ENCODE results near the gene SAMD4A. TPM values are rescaled to one million over a fixed set of nuclear protein-coding genes. Genes with fewer than 3 reads are reported as not detected.
A peak's percentile ranks its signal among the peaks of the same experiment; 100 is the strongest.
"Not testable (repeated sequence)": the region's sequence is repeated elsewhere in the genome, so short reads cannot be mapped to it uniquely, and the experiment has no call there.

SAMD4A gene
- total RNA-seq, 1 donor from 2014 or later, result 26.4 TPM

DNA sequence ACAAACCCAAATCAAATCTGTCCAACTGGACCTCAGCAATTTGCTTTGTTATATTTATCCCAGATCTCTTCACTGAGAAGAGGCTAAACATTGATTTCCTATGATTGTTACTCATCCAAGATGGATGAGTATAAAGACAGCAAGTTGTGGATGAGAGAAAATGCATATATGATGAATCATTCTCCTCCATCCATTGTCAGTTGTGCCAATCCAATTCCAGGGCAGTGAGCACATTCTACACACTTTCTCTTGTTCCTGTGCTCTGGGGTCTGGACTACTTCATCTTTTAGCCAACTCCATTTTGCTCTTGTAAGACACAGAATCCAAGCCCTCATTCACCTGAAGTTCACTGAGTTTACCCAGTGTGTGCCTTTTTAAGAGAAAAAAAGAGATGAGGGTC, 230.0 kb downstream of the SAMD4A start:
- no peak for DNase-seq (ENCODE audit: low read depth, low spot score)

DNA sequence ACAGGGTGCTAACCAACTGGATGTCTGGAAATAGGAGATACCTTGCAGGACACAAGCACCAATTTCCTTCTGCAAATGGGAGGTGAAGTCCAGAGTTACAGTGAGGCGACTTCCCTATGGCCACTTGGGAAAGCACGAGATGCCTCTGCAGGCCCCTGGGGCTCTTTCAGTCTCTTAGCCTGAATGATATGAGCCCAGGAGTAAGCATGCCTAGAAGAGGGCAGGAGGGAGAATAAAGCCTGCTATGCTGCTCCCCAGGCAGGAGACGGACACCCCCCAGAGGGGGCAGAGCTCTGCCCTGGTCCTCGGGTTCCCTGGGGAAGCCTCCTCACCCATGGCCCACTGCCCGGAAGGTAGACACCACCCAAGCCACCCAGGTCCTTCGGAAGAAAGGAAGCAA, 230.6 kb downstream of the SAMD4A start:
- no peak for DNase-seq (ENCODE audit: low read depth, low spot score)

DNA sequence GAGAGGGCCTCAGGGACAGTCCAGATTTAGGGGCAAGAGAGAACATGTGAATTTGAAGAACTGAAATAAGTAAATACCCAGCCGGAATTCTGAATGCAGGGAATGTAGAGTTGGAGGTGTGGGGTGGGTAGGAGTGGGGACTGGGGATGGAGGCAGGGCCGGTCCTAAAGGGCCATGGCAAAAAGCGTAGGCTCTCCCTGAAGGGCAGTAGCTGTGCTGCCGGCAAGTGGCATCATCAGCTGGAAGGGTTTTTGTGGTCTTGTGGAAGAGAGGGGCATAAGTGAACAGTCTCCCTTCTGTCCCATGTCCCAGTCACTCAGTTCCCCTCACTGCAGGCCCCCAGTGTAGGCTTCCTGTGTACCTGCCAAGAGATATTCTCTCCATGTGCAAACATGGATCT, 231.1 kb downstream of the SAMD4A start:
- DNase-seq (ENCODE audit: low read depth, low spot score), result no peak

DNA sequence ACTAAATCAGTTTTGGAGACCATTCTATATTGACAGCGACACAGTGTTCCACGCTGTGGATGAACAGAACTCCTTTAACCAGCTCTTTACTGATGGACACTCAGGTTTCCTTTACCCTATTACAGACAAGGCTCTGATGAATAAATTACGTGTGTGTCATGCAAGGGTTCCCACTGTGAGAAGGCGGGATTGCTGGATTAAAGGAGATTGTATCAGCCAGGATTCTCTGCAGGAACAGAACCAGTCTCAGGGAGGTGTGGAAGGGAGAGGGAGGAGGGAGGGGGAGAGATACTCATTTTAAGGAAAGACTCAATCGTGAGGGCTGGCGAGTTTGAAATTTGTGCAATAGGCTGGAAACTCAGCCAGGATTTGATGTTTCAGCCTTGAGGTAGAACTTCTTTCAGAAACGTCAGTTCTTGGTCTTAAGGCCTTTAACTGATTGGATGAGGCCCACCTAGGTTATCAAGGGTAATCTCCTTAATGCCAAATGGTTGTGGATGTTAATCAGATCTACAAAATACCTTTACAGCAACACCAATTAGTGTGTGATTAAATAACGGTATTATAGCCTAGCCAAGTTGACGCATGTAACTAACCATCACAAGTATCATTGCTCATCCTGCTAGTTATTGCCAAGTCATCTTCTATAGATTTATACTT, 231.7 kb downstream of the SAMD4A start:
- DNase-seq (ENCODE audit: low read depth, low spot score), result no peak

DNA sequence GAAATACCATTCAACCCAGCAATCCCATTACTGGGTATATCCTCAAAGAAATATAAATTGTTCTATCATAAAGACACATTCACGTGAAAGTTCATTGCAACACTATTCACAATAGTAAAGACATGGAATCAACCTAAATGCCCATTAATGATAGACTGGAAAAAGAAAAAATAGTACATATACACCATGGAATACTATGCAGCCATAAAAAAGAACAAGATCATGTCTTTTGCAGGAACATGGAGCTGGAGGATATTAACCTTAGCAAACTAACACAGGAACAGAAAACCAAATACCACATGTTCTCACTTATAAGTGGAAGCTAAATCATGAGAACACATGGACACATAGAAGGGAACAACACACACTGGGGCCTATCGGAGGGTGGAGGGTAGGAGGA, 234.6 kb downstream of the SAMD4A start:
- DNase-seq (ENCODE audit: low read depth, low spot score), result not testable (repeated sequence)

DNA sequence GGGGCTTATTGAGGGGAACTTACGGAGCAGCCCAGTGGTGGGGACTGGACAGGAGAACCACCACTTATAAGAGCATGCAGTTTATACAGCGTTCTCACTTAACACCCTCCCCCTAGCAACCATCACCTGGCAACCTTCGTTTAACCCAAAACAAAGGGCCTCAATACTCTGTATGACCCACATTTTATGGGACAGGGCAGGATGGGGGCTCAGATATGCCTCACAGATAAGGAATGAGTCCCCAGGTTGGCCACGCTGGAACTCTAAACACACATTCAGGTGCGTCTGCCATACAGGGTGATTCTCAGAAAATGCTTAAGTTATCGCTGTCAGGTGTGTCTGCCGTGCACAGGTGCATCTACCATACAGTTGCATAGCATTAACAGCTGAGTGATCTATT, 236.5 kb downstream of the SAMD4A start:
- no peak for DNase-seq (ENCODE audit: low read depth, low spot score)

DNA sequence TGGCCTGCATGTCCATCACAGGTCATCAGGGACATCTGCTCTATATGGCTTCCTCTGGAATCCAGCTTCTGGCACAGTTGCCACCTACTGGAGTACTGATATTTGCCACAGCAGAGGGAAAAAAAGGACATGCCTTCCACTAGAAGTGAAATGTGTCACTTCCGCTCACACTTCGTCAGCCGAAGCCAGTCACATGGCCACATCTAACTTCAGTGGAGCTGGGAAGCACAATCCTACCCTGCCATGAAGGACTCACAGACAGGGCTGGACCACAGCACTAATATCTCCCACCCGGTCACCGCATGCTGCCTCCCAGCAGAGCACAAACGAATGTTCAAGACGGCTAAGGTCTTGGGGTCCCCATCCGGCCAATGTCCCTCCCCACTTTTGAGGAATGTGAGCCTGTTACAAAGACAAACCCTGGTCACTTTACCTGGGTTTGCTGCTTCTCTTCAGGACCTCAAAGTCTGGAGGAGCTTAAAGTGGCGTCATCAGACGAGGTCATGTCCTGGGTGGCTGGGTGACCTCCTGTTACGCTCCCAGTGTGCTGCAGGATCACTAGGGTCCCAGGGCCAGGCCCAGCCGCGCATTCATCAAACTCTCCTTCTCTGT, 237.1 kb downstream of the SAMD4A start:
- DNase-seq (ENCODE audit: low read depth, low spot score), result no peak

DNA sequence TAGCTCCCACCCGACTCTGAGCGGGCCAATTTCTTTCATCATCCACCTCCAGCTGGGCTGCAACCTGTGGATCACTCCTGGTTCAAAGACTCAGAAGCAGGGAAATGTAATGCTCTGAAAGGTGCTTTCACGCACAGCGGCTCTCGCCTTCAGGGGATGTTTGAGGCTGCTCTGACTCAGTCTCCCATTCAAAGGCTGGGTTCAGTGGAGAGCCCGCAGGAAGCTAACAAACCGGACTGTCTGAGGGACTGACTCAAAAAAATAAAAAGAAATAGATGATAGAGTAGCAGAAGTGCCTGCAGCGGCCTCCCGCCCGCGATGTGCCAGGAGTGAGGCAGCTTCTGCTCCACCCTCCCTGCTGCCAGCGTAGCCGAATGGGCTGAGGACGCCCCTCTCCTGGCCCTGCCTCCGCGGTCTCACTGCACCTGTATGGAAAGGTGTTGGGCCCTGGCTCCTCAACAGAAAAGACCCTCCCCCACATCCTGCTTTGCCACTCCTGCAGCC, 237.7 kb downstream of the SAMD4A start:
- no peak for DNase-seq (ENCODE audit: low read depth, low spot score)

DNA sequence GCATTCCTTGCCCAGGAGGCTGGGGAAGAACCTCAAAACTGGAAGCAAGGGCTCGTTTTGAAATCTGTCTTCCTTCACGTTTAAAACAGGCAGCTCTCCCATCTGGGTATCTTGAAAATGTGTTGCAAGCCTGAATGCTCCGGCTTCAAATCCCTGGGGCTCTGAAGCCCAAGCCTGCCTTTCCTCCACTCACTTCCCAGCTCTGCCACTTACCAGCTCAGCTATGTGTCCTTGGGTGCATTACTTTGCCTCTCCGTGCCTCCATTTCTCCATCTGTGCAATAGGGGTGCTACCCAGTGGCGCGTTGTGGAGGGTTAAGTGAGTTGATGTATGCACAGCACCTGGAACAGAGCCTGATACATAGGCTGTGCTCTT, 238.1 kb downstream of the SAMD4A start:
- no peak for DNase-seq (ENCODE audit: low read depth, low spot score)

DNA sequence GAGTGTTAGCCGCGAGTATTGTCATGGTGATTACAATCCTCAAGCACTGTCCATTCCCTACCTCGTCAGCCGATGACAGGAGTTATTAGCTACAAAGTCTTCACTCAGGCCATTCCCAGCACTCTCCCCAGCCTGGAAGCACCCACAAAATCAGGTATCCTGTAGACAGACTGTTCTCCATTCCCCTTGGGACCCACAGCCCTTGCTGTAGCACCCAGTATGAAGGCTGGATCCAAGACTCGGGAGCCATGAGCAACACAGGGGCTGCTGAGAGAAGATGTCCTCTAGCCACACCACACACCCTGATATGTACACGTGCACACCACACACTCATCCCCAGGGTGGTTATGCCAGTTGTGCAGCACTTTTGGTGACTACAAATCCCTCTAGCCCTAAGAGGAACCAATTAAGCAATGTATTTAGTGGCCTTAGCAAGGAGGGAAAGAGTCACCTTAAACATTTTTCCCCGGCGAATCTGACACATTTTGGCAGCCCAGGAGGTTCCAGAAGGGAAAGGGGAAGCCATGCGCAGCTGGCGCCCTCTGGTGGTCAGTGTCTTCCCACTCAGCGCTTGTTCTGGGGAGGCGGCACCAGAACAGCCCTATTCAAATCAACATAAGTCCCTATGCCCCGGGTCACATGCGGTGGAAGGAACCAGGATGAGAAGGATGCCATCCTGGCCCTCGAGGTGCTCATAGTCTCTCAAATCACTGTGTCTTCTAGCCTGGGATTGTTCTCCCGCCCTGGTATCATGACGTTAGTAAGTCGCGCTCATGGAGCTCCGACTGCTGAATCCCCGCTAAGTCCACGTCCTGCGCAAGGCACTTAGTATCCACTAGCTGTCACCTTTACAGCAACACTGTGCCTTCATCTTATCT, 238.8 kb downstream of the SAMD4A start:
- peak; percentile 36 for DNase-seq (ENCODE audit: low read depth, low spot score)

DNA sequence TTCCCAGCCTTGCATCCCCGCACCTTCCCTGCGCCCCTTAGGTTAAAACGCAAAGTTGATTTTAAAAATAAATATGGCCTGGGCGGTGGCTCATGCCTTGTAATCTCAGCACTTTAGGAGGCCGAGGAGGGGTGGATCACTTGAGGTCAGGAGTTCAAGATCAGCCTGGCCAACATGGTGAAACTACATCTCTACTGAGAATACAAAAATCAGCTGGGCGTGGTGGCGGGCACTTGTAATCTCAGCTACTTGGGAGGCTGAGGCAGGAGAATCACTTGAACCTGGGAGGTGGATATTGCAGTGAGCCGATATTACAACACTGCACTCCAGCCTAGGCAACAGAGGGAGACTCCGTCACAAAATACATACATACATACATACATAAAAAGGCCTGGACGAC, 239.7 kb downstream of the SAMD4A start:
- no peak for DNase-seq (ENCODE audit: low read depth, low spot score)

DNA sequence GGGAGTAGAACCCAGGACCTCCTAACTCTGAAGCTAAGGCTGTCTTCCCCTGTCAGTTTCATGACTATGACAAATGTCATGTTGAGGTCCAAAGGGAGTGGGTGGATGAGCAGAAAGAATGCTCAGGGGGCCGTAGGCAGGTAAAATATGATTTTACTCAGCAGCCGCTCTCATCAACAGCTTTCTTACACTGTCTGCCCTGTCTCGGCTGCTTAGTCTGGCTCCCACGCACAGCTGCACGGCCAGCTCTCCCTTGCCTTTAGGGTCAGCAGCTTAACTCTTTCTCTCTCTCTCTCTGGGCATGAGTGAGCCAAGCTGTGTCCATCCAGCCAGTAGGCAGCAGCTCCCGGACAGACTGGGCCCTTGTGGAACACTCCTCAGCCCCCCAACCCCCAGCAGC, 240.5 kb downstream of the SAMD4A start:
- no peak for DNase-seq (ENCODE audit: low read depth, low spot score)

DNA sequence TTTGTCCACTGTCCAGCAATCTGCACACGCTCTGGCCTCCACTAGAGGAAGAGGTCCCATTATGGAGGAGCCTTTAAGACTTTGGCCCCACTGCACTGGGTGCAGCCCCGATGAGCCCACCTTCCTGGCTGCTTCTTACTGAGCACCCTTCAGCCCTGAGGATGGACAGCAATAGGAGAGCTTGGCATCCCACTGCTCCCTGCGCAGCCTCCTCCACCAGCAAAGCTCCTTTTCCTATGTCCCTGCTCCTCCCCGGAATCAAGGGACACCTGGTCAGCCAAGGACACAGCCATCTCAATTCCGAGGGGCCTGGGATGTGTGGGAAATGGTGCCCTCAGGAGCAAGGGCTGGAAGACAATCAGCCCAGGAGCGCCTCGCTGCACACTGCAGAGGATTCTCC, 241.0 kb downstream of the SAMD4A start:
- DNase-seq (ENCODE audit: low read depth, low spot score), result no peak

DNA sequence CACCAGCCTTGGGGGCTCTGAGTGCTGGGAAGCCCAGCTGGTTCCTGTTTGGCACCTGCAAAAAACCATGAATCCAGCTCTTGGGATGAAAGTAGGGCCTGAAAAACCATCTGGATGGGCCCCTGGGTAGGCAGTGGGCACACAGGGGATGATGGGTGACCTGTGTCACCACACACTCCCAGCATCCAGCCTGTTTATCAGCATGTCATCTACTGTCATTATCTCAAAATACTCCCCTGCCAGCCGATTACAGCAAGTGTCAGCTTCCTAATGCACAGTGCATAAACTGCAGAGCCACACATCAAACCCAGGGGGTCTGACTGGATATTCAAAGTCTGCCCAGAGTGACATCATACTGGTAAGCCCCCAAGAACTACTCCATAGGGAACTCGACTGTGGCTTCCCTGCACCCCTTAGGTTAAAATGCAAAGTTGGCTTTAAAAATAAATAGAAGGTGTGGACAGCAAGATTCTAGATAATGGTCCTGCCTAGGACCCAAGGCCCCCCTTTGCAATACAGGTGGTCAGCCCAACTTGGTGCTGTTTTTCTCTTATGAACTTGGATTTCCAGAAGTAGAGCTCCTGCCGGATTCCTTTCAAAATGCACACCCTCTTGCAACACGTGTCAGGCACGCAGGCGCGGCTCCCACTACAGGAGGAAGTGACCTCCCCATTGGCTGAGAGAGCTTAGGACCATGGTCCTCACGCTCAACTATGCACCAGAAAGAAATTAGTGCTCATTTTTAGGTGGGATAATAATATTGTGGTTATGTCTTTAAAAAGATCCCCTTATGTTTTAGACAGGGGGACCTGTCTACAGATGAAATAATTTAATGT, 241.6 kb downstream of the SAMD4A start:
- no peak for DNase-seq (ENCODE audit: low read depth, low spot score)

DNA sequence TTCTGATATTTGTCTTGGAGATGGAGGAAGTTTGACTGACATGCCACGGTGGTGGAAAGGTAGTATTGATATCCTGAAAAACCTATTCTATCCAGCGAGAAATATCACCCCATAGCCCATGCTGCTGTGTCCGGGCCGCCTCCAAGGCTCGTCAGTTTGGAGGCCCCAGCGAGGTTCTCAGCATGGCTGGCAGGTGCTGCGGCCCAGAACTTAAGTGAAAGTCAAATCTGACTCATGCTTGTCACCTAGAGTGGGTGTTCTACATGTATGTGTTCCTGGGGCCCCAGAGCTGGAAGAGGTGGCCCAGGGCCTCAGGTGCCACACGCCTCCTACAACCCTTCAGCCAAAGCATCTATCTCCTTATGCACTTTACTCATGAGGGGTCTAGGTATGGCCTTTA, 242.8 kb downstream of the SAMD4A start:
- DNase-seq (ENCODE audit: low read depth, low spot score), result no peak

DNA sequence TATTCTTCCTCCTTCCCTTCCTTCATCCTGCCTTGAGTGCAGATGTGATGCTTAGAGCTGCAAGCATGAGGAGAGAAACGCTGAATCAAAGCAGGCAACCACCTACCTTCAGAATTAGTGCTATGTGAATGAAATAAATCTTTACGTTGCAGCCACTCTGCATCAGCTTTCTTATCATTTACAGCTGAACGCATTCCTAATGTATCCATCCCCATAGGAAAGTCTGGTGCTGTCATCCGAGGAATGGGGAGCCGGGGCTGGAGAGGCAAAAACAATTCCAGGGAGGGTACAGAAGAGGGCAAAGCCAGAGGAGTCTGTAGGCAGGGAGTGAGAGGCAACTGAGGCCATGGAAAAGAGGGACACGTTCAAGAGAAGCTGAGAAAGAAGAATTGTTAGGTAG, 245.7 kb downstream of the SAMD4A start:
- no peak for DNase-seq (ENCODE audit: low read depth, low spot score)

DNA sequence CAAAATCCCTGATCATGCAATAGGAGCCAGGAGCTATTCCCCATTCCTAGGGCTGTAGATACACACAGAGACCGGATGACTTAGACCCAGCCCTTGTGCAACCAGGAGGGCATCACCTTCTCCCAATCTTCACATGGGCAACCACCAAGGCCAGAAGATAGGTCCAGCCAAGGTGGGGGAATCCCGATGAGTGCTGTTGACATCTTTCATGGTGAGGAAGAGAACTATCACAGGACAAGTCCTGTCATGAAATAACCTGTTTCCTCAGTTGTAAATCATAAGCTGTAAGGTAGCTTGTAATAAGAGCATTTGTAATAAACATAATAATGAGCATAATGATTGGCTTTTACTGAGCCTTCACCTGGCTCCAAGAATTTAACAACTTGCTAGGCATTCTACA, 246.2 kb downstream of the SAMD4A start:
- DNase-seq (ENCODE audit: low read depth, low spot score), result no peak

DNA sequence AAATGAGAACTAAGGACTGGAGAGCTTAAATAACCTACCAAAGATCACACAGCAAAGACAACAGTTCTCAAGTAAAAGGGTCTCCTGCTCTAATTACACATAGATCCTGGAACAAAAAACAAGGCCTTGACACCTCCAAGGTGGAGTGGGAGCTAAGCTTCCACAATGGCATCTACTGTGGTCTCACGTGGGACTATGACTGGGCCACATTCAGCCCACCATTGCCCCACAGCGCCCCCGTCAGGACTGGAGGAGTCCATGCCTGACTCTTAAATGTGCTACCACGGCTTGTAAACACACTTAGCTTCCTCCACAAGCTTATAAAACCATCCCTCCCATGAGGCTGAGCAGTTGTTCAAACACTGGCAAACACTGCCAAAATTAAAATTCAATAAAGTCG, 247.1 kb downstream of the SAMD4A start:
- DNase-seq (ENCODE audit: low read depth, low spot score), result no peak

DNA sequence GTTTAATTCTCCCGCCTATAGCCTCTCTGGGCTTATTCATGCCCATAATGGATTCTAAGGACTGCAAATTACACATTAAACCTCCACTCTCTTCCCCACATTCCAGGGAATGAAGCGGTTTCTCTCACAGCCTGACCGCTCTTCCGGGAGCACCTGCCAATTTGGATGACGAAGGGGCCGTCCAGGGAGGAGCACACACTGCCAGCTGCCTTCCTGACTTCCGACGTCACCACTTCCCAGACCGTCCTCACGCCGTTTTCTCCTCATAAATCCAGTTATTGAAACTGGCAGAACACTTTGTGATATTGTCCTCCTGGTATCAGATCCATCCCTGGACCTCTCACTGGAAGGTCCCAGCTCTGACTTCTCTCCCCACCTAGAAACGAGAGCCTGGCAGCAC, 248.1 kb downstream of the SAMD4A start:
- DNase-seq (ENCODE audit: low read depth, low spot score), result no peak

DNA sequence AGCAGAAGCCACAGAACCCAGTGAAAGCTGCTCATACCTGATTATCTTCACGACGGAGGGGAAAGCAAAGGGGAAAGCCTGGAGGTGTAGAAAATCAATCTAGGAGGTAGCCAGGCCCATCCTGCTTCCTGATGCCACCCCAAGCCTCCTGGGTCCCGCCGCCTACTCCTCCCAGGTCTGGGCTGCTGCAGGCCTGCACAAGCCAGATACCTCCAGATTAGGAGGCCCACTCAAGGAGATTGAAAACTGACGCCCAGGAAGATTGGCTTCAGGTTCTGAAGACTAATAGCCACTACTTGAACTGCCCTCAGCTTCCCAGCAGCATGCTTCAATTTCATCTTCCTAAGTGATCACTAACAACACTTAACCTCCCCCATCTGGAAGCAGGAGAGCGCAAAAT, 248.6 kb downstream of the SAMD4A start:
- DNase-seq (ENCODE audit: low read depth, low spot score), result no peak

DNA sequence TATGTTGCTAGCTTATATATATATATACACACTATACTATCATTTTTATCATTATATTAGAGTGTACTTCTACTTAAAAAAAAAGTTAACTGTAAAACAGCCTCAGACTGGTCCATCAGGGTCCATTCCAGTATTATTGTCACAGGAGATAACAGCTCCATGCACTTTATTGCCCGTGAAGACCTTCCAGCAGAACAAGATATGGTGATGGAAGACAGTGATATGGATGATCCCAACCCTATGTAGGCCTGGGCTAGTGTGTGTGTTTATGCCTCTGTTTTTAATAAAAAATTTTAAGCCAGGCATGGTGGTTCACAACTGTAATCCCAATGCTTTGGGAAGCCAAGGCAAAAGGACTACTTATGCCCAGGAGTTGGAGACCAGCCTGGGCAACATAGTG, 249.5 kb downstream of the SAMD4A start:
- no peak for DNase-seq (ENCODE audit: low read depth, low spot score)

DNA sequence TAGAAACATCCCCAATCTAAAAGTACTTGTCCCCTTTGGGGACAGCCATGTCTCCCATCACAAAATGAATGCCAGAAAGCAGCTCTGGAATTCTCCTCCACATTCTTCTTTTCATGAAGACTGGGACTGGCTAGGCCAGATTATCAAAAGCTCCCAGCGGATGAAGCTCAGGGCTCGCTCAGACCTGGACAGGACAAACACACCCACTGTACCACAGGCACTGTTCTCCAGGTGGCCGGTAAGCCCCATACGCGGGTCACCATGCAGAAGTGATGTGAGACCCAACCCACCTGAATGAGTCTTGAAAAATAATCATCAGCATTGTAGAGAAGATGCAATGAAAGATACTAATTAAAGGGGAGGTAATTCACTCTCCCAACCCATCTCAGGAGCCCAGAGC, 250.6 kb downstream of the SAMD4A start:
- no peak for DNase-seq (ENCODE audit: low read depth, low spot score)

All from pulmonary artery endothelial cell (primary cell).